HG03575 (cell line): ENCODE measurements around the gene ATL3.
"Not testable (repeated sequence)": the region's sequence is repeated elsewhere in the genome, so short reads cannot be mapped to it uniquely, and the experiment has no call there.

ENCODE experiments used
- ATAC-seq: cut with Tn5 transposase; IDR thresholded peaks from one replicate; pipeline ENCODE4 v1.9.1; 2021; ENCODE audit not compliant: unreplicated experiment, insufficient number of reproducible peaks, low FRiP score; ENCODE audit errors: extremely low read depth

The ATL3 gene

GRCh38 chr11:63602290-63603179, 68.6 kb downstream of the ATL3 start:
- not testable (repeated sequence) for ATAC-seq

- no peak for ATAC-seq
Observed at GRCh38 chr11:63599211-63600122, 71.7 kb downstream of the ATL3 start.

- no peak for ATAC-seq
Observed at GRCh38 chr11:63598556-63598955, 72.6 kb downstream of the ATL3 start.

- ATAC-seq, result no peak
Observed at GRCh38 chr11:63595296-63595695, 75.9 kb downstream of the ATL3 start.

- no peak for ATAC-seq
Observed at GRCh38 chr11:63592975-63593395, 78.2 kb downstream of the ATL3 start.

- no peak for ATAC-seq
Observed at GRCh38 chr11:63590024-63590788, 81.0 kb downstream of the ATL3 start.

- no peak for ATAC-seq
Observed at GRCh38 chr11:63589000-63589399, 82.2 kb downstream of the ATL3 start.

- no peak for ATAC-seq
Observed at GRCh38 chr11:63586451-63587166, 84.6 kb downstream of the ATL3 start.

- ATAC-seq, result no peak
Observed at GRCh38 chr11:63583357-63583677, 87.9 kb downstream of the ATL3 start.

- ATAC-seq, result not testable (repeated sequence)
Observed at GRCh38 chr11:63581224-63581623, 90.0 kb downstream of the ATL3 start.

GRCh38 chr11:63578882-63579281, 92.3 kb downstream of the ATL3 start:
- ATAC-seq, result not testable (repeated sequence)

- ATAC-seq, result no peak
Observed at GRCh38 chr11:63574856-63575602, 96.1 kb downstream of the ATL3 start.
